NCI-H2196 (cell line): ENCODE measurements around the gene FBXL5.
"Not testable (repeated sequence)": the region's sequence is repeated elsewhere in the genome, so short reads cannot be mapped to it uniquely, and the experiment has no call there.

Source experiments
- DNase-seq: peaks from one replicate; lab custom pipeline; 2025; ENCODE audit not compliant: unreplicated experiment; lab: John Stamatoyannopoulos, UW

Gene FBXL5

DNA sequence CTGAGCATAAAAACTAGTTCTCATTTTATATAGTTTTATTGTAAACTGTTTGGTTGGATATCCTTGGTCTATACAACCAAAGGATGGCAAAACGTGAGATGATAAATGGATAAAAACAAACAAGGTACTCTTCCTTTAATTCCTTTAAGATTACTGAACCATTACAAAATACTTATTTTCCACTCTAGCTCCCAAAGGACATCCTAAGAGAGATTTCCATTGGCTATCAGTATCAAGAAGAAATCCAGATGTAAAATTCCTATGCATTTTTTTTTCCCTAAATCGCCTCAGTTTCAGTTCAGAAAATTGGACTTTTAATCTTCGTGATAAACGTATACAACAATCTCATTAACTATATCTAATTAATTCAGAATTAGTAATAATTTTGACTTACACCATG is 2.3 kb downstream of the FBXL5 start:
- no peak for DNase-seq

DNA sequence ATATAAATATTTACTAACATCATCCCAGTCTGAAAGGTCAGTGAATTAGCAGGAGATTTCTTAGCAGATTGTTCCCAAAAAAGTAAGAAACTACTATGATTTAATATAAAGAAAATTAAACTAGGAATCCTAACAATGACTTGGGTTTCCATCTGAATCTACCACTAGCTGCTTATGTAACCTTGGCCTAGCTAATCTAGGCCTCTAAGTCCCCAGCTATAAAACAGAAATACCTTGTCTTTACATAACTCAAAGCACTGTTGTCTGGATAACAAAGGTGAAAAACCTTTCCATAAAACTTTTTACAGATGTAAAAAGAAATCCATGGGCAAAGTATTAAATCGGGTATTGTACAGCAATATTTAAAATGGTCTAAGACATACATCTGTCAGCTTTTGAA is 3.0 kb downstream of the FBXL5 start:
- DNase-seq, result no peak

DNA sequence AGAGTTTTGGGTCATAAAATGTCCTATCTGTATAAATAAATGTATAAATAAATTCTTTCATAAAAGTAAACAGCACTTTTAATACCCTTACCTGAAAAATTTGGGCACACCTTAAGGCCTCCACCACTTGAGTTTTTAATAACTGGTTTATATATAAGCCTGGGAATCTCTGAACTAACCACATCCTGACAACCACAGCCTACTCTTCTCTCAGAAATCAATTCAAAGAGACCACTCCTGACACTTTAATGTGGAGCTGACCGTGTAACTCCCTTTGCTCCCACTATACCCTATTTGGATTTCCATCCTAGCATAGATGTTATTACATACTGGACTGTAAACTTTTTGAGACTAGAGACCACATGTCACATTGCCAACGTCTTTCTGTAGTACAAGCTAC is 3.5 kb downstream of the FBXL5 start:
- no peak for DNase-seq

DNA sequence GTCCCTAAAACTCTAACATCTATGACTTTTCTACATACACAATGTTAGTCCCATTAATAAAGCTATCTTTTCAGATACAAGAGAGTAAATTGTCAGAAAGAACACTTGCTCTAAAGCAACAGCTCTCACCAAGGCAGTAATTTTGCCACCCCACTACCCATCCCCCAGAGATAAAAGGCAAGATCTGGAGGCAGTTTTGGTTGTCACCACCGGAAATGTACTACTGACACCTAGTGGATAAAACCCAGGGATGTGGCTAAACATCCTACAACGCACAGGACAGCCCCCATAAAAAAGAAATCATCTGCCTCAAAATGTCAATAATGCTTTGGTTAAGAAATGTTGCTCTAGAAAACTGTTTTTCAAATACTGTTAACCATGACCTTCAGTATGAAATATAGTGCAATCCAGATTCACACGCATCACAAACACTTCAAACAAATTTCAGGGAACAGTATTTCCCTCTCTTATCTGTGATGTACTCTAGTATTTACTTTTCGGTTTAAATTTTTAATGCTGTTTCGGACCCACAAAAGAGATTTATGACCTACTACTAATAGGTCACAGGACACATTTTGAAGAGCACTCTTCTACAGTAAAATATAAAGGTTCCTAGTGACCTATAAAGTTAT is 5.1 kb downstream of the FBXL5 start:
- peak; percentile 67 for DNase-seq

DNA sequence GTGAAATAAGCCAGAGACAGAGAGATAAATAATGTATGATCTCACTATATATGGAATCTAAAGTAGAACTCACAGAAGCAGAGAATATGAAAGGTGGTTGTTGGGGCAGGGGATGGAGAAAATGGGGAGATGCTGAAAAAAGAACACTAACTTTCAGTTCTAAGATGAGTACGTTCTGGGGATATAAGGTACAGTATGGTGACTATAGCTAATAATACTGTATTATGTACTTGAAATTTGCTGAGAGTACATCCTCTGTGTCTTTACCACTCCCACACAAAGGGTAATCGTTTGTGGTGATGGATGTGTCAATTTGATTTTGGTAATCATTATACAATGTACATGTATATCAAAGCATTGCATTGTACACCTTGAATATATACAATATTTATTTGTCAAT is 6.6 kb downstream of the FBXL5 start:
- DNase-seq, result no peak

DNA sequence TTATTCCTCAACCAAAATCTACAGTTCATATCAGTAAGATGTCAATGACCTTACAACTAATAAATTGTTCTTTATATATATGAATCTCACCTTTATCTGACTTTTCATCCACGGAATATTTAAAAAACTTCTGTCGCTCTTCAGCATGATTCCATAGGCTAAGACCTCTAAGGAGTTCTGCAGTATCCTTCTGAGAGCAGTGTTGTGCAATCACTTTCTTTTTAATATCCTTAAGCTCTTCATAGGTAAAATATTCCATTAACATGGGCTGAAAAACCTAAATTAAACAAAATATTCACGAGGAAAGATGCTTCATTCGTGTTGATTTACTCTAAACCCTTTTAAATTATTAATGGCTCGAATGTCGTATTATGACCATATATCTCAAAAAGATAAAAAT is 16.7 kb downstream of the FBXL5 start:
- DNase-seq, result no peak

DNA sequence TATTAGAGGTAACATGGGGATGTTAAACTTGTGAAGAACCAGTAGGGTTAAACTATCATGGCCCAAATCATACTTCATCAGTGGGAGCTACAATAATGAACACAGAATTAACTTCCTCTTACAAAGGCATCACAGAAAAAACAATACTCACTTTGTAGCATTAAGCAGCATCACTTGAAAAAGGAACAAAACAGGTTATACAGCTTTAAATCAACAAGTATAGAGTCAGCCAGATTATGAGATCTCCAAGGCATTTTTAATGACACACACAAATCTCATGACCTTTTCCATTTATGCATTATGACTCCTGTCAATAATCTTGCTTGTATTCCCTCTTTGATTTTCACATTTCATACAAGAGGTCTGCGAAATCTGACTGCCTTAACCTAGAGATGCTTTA is 18.3 kb downstream of the FBXL5 start:
- no peak for DNase-seq

DNA sequence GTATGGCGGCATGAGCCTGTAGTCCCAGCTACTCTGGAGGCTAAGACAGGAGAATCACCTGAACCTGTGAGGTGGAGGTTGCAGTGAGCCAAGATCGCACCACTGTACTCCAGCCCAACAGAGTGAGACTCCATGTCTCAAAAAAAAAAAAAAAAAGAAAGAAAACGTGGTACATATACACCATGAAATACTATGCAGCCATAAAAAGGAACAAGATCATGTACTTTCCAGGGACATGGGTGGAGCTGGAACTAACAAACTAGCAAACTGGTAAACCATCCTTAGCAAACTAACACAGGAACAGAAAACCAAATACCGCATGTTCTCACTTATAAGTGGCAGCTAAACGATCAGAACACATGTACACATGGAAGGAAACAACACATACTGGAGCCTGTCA is 37.8 kb downstream of the FBXL5 start:
- not testable (repeated sequence) for DNase-seq

DNA sequence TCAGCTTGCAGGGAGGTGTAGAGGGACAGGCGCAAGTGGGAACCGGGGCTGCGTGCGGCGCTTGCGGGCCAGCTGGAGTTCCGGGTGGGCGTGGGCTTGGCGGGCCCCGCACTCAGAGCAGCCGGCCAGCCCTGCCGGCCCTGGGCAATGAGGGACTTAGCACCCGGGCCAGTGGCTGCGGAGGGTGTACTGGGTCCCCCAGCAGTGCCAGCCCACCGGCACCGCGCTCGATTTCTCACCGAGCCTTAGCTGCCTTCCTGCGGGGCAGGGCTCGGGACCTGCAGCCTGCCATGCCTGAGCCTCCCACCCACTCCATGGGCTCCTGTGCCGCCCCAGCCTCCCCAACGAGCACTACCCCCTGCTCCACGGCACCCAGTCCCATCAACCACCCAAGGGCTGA is 40.3 kb downstream of the FBXL5 start:
- DNase-seq, result not testable (repeated sequence)

DNA sequence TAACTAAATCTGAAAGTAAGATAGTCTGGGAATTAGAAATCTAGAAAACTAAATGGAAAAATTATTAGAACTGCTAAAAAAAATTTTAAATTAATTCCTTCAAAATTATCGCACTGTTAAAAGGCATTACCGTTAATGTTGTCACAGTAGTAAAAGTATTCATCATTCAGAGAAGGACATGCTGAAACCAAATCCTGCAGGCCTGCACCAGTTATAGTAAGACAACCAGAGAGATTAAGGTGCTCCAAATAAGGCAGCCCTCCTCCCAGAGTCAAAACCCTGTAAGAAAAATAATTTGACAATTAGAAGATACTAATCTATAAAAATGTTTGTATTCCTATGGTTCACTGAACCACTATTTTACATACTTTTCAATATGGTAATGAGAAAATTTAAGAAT is 43.0 kb downstream of the FBXL5 start:
- no peak for DNase-seq

DNA sequence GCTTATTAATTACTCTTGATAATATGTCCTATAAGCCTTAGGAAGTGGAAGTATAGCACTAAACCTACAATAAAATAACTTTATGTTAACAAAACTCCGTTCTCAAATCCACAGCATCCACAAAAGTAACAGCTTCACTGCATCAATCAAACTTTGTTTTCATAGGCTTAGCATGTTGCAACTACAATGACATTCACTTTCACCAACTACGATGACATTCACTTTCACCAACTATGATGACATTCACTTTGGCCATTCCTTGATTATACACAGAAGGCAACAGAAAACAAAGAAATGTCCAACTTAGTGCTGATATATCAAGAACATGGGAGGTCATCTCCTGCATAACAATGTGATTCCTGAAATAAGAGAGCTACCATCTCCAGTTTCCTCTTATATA is 44.3 kb downstream of the FBXL5 start:
- DNase-seq, result no peak

DNA sequence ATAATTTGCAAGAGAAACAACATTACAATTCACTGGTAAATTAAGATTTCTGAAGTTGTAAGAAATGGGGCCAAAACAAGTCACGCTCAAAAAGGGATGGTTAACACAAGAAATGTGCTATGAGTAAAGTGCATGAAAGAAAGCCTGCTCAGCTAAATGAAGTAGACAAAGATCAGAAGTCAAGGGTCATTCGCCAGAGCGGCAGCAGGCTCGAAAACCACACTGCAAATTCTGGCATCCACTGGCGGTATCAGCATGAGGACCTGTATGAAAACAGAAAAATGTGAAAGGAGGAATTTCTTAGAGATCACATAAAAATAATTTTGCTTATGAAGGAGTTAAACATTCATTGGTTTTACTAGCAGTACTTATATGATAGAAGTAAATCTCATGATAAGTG is 49.6 kb downstream of the FBXL5 start:
- DNase-seq, result no peak

DNA sequence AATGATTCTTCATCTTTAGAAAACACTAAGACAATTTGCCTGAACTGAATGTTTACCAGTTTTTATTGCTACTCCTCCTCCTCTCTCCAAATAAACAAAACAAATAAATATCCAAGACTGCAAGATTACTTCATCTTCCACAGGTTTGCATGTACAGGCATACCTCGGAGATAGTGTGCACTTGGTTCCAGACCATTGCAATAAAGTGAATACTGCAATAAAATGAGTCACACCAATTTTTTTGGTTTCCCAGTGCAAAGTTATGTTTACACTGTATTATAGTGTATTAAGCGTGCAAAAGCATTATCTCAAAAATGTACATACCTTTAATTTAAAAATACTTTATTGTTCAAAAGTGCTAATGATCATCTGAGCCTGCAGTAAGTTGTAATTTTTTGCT is 53.3 kb downstream of the FBXL5 start:
- no peak for DNase-seq

DNA sequence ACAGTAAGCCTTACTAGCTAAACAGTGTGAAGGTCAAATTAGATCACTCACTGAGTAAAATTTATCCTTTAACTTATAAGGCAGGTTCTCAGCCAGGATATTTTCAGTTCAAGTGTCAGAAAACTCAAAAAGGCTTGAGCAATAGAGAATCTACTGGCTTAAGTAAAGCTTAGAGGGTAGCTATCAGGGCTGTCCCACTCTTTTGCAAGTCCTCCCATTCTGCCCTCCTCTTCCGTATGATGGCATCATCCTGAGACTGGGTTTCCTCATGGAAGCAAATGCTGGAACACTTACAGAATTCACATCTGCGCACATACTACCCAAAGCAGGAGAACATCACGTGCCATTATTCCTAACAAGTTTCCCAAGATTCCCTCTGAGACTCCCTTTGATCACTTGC is 55.0 kb downstream of the FBXL5 start:
- DNase-seq, result no peak

DNA sequence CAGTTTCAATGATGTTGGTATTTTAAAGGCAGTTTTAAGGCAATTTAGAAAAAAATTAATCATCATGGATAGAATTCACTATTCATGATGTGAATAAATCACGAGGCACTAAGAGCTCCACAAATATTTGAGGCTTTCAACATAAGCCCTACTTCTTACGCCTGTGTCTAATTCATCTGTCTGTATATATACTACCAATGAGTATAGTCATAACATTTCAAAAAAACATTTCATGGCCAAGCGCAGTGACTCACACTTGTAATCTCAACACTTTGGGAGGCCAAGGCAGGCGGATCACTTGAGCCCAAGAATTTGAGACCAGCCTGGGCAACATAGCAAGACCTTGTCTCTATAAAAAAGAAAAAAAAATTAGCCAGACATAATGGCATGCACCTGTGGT is 56.5 kb downstream of the FBXL5 start:
- DNase-seq, result no peak

DNA sequence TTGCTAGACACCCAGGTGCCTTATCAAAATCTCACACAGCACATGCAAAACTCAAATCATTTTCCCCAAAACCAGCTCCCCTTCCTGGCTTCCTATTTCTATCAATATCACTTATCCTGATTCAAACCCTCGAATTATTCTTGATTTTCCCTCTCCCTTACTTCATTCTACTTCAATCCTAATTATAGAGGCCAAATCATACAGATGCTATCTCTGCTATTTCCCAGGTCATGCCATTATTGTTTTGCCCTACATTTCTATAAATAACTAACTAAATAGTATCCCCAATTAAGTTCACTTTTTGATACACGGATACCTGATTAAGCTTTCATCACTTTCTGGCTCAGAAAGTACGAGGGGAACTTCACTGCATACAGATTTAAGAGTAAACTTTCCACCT is 62.4 kb downstream of the FBXL5 start:
- no peak for DNase-seq

DNA sequence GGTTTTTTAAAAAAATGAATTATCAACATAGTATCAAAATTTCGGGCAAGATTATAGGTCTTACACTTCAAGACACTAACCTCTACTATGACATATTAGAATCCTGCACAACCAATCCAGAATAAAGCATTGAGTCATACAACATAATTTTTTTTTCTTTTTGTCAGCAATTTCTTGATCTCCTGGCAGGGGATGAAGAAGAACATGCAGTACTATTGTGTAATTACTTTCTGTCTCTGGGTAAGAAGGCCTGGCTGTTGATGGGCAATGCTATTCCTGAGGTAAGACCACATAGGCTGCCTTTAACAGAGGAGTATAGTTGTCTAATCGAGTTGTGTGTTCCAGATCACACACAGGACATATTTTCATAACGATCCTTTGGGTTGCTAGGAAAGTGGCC is 67.5 kb downstream of the FBXL5 start:
- no peak for DNase-seq

DNA sequence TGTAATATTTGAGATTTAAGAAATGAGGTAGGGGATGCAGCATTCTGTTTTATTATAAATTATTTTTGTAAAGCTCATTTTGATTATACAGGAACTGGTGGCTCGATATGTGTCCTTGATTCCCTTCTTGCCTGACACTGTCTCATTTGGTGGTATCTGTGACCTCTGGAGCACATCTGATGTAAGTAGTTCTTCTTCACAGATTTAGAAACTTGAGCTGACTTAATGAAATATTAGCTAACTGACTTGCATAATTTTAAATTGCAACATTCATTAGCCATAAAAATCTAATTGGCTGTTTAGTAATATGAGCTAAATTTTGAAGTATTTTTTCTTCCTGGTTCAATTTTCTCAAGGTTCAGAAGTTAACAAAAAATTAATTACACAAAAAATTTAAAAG is 69.1 kb downstream of the FBXL5 start:
- no peak for DNase-seq

DNA sequence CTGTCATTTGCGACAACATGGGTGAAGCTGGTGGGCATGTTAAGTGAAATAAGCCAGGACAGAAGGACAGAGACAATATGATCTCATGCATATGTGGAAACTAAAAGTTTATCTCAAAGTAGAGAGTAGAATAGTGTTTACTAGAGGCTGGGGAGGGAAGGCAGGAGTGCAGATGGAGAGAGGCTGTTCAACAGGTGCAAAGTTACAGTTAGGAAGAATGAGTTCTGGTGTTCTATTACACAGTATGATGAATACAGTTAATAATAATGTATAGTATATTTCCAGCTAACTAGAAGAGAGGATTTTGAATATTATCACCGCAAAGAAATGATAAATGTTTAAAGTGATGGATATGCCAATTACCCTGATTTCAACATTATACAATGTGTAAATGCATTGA is 69.8 kb downstream of the FBXL5 start:
- no peak for DNase-seq

DNA sequence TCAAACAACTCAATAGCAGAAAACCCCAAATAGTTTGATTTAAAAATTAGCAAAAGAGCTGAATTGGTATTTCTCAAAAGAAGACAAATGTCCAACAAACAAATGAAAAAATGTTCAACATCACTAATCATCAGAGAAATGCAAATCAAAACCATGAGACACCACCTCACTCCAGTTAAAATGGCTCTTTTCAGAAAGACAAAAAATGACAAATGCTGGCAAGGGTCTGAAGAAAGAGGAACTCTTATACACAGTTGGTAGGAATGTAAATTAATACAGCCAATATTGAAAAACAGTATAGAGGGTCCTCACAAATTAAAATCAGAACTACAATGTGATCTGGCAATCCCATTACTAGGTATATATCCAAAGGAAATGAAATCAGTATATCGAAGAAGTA is 70.4 kb downstream of the FBXL5 start:
- DNase-seq, result no peak

DNA sequence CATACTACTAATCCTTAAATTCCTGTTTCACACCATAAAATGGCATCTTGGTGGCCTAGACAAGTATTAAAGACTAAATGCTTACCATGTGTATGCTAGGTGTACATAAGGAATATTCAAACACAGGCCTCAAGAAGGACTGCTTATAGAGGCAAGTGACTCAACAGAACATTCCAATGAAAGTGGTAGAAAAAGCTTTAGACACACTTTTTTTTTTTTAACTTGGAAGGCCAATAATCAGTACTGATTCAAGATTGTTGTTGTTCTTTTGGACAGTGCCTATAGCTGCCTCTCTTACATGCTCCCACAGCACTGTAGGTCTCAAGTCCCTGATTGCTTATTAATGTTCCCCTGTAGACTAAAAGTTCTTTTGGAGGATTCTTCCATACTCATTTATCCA is 77.6 kb downstream of the FBXL5 start:
- no peak for DNase-seq

DNA sequence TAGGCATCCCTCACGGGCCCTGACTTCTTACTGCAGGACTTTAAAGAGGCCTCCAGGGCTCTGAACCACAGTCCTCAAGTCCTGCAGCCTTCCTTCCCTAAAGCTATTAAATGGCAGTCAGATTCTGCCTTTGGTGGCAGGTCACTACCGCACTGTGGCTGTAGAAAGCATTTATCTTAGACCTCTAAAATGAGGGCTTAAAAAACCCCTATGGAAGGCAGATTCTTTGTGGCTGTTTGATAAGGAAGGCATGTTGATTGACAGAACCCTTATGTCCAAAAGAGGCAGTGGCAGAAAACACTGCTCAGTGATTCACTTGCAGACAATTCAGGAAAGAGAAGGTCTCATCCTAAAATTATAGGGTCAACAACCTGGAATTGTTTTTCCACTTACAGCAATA is 79.2 kb downstream of the FBXL5 start:
- DNase-seq, result no peak

DNA sequence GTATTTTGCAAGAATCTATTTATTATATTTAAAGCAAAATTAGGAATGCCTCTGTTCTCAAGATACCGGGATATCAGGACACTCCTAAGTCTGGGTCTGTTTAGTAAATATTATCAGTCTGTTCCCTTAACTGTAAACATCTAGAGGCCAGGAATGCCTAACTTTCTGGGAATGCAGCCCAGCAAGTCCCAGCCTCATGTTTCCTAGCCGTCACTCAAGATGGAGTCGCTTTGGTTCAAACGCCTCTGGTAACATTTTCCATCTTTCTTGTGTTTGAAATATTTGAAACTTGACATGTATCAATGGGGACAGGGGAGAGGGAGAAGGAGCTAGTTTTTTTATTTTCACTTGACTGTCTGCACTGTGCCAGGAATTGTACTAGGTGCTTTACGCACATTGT is 85.4 kb downstream of the FBXL5 start:
- DNase-seq, result no peak

DNA sequence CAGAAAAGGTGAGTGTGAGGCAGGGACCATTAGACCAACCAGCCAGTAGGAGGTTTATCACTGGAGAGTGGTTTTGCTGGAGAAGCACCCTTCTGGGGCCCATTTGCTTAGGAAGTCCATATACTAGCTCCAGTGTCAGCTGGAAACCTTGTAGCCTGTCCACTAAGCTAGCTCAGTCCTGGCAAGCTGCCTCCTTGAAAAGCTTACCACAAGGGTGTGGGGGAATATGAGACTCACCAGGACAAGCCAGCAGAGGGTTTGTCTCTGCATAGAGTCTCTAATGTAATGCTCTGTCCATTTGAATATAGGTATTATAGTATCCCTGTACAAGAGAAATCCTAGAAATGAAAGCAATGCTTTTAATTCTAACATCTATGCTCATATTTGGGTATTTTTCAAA is 86.3 kb downstream of the FBXL5 start:
- DNase-seq, result no peak
